ENCODE measurements around the gene BAG5.

Gene BAG5

GRCh38 chr14:103509864-103510723 lies 52.4 kb downstream of the BAG5 start:
- no peak for DNase-seq (ENCODE audit: low spot score)

DNA sequence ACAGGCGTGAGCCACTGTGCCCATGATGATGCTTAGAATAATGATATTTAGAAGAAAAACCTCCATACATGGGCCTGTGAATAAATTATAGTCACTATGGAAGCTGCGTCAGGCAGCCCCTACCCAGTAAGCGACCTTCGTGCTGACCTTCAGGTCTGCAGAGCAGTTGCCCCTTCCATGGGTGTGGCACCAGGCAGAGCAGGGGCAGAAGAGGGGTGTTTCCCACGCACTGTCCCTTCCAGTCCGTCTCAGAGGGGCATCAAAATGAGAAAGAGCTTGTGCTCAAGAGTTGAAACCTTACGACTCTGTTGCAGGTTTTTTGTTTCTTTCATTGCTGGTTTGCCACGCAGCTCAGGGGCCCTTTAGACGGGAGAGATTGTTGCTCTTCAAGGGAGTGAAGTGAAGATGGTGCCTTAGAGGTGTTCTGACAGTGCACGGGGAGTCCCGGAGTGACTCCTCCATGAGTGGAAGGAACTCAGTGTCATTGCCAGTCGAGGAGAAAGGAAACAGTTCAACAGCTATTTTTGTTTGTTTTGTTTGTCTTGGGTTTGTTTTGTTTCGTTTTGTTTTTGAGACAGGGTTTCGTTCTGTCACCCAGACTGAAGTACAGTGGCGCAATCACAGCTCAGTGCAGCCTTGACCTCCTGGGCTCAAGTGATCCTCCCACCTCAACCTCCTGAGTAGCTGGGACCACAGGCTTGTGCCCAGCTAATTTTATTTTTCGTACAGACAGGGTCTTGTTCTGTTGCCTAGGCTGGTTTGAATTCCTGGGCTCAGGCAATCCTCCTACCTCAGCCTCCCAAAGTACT lies 53.7 kb downstream of the BAG5 start:
- DNase-seq (ENCODE audit: low spot score): no peak

- DNase-seq (ENCODE audit: low spot score): no peak
Measured at GRCh38 chr14:103507751-103508150, 54.7 kb downstream of the BAG5 start.
